NCI-H774 (cell line): ENCODE results near the gene AURKB.
"Not testable (repeated sequence)": the region's sequence is repeated elsewhere in the genome, so short reads cannot be mapped to it uniquely, and the experiment has no call there.

Experiments
- DNase-seq: peaks from one replicate; lab custom pipeline; 2025; lab: John Stamatoyannopoulos, UW

The AURKB gene

DNA sequence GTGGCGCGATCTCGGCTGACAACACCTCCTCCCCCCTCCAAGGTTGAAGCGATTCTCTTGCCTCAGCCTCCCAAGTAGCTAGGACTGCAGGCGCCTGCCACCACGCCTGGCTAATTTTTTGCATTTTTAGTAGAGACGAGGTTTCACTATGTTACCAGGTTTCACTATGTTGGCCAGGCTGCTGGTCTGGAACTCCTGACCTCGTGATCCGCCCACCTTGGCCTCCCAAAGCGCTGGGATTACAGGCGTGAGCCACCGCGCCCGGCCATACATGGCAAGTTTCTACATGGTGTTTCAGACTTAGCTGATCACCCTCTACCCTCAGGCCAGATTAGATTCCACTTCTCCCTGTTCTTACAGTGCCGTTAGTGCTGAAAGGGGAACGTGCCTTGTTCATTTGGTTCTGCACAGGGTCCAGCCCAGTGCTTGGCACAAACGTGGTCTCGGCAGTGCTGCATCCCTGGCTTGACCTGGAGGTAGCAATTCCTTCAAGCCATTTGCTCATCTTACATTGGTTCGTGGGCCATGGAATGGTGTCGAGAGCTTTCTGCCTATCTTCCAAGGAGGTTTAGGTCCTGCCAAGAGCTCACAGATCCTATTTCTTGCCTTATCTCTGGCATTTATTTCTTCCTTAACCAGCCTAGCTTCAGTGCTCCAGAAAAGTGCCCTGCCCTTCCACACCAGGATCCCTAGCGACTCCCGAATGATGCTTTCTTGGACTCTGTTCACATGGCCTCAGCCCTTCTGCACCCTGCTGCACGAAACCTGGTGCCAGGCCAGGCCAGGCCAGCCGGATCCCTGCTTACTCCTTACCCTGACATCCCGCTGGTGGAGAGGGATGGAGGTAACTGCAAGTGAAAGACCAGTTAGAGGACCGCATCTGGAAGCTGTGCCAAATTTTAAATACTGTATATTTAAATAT, 14.8 kb upstream of the AURKB start:
- no peak for DNase-seq

DNA sequence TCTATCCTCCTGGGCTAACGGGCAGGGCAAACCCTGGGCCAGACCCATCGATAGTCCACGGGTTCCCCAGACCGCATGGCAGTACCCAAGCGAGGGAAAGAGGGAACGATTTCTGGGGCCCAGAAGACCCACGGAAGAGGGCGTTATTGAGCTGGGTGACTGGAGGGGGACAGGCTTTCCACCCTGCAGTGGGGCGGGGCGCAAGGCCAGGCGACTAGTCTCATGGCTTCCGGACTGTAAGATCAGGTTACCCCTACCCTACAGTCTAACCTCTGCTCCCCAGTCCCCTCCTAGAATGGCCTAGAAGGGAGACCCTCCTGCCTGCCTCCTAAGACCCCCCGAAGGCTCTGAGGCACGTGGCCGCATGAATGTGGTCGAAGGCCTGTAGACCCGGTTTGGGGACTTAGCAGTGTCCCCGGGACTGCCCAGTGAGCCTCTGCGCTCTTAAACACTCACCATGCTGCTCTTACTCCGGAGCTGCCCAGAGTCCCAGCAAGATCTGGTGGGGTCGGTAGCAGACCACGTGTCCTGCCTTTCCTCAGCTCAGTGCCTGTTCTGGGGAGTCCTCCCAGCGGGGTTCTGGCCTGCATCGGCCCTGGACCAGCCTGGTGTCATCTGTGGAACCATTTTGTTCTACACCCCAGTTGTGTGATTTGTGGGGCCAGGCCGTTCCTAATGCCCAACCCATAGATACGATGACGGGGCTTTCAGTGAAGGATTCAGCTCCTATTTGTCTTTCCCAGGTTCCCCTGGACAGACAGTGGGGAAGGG, 13.2 kb upstream of the AURKB start:
- DNase-seq, result peak; percentile 14

DNA sequence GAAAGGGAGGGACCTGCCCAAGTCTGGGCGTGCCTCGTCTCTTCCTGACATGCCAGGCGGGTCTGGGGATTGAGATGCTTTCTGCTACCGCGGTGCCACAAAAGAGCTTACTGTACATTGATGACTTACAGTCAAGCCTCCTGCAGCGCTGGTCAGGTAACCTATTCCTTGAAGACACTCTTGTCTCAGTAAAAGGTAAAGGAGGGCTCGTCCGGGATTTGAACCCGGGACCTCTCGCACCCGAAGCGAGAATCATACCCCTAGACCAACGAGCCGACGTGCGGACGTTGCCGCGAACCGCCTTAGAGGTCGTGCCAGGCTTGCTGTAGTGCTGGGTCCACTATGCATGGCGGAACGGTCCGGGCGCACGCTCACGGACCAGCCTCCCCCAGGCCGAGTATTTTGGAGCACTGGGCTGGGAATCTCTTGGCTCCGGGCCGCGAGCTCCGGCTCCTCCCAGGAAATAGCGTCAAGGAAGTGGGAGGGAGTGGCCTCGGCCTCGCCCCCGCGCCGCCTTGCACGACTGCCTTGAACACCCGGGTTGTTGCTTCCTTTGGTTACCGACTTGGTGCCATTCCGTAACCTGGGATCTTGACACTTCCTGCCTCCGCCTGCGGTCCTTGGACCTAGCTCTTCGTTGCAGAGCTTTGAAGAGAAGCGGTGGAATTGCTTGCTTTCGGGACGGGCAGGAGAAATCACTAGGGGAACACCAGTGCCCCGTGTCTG, 12.4 kb upstream of the AURKB start:
- peak; percentile 52 for DNase-seq

DNA sequence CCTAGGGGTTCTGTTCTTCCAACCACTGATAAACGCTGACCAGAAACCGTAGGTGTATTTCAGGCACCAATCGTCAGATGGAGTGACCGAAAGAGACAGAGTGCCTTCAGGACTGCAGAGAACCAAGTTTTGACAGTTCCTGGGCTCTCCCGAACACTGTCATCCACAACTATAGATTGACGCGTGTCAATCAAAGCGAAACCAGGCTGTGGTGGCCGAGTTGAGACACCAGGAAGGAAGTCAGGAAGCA, 11.9 kb upstream of the AURKB start:
- no peak for DNase-seq

DNA sequence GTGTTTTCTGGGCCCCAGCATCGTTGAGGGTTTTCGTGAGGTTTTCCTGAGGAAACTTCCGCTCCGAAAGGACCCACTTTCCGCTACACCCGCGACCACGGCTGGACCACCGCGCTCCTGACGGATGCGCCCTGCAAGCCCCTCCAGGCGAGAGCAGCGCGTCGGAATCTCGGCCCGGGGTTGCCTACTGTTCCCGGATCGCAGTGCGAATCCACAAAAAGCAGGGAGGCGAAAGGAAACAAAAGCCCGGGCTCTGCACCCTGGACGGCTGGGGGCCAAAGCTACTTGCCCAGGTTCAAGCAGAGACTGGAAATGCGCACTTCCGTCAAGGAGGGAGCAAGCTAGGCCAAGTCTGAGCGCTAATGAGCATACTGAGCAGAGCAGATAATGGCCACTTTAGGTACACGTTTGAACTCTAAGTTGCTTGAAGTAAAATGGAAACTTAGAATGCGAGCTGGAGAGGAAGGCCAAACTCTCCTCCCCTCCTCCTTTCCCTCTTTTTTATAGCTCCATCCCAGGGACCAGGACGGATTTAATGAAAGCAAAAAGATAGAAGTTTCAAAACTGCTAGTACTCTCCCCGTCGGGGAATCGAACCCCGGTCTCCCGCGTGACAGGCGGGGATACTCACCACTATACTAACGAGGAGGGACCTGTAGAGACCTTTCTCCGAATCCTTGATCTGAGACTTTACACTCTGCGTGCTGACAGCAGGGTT, 11.4 kb upstream of the AURKB start:
- peak; percentile 51 for DNase-seq

DNA sequence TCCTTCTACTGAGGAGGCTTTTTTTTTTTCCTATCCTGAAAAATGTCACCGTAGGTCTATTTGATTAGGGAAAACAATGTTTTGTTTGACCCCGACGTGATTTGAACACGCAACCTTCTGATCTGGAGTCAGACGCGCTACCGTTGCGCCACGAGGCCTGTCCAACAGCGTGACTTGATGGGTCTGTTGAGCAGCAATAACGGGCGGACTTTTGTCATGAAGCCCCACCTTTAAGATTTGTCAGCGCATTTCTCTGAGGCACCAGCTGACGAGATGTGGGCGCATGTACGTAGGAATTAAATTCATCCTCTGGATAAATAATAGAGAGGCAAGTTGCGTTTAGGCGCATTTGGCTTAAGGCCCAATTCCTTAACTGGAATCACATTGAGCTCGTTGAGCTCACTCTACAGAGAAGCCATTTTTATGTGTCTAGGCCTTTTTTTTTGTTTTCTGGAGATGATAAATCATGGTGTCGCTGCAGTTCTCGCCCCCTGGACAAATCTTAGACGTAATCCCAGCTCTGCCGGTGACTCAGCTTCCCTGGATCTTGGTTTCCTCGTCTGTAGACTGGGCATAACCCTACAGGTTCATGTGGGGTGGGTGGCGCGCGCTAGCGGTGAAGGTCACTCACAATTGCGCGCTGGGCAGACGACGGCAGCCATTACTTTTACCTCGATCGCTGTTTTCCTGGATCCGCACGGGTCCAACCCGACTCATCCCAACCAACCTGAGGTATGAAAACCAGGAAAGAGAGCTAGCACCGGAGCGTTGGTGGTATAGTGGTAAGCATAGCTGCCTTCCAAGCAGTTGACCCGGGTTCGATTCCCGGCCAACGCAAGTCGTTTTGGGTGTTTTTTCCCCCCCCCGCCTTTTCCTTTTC, 10.6 kb upstream of the AURKB start:
- peak; percentile 67 for DNase-seq

DNA sequence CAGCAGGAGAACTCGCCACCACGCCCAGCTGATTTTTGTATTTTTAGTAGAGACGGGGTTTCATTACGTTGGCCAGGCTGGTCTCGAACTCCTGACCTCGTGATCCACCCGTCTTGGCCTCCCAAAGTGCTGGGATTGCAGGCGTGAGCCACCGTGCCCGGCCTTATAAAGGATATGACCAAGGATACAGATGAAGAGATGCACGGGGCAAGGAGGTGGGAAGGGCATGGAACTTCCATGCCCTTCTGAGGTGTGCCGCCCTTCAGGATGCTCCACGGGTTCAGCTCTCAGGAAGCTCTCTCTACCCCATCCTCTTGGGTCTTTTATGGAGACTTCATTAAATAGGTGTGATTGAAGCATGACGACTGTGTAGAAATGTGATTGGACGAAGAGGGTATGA, 3.6 kb upstream of the AURKB start:
- not testable (repeated sequence) for DNase-seq

DNA sequence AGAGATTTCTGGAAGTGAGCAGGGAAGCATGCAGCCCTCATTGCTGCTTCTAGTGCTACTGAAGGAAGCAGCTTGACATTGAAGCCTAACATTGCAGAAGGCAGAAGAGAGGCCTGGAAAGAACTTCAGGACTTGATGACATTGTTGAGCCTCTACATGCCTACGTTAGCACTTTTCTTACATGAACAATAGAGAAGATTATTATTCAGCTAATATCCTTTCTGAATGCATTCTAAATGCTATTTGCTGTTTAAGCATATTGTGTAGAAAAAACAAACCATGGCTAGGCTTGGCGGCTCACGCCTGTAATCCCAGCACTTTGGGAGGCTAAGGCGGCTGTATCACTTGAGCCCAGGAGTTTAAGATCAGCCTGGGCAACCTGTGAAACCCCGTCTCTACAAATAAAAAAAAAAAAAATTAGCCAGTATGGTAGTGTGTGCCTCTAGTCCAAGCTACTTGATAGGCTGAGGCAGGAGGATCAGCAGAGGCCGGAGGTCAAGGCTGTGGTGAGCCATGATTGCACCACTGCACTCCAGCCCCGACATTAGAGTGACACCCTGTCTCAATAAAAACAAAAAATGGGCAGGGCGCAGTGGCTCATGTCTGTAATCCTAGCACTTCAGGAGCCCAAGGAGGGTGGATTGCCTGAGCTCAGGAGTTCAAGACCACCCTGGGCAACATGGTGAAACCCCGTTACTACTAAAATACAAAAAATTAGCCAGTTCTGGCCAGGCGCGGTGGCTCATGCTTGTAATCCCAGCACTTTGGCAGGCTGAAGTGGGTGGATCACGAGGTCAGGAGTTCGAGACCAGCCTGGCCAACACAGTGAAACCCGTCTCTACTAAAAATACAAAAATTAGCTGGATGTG, 2.2 kb upstream of the AURKB start:
- no peak for DNase-seq

DNA sequence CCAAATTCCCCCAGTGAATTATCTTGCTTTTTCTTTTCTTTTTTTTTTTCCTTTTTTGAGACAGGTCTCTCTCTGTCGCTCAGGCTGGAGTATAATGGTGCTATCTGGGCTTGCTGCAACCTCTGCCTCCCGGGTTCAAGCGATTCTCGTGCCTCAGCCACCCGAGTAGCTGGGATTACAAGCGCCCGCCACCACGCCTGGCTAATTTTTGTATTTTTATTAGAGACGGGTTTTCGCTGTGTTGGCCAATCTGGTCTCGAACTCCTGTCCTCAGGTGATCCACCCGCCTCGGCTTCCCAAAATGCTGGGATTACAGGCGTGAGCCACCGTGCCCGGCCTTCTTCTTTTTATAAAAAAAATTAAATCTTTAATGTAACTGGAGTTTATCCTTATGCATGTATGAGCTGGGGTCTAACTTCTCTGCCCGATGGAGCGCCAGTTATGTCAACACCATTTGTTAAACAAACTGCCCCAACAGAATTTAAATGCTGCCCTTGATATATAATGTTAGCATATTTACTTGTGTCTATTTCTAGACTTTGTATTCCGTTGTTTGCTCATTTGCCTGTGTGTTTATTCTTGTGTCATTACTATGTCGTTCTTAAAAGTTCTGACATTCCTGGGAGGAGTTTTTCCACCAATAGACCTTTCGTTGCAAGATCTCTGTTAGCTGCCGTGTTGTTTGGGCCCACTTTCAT, 535 bp upstream of the AURKB start:
- DNase-seq, result no peak

DNA sequence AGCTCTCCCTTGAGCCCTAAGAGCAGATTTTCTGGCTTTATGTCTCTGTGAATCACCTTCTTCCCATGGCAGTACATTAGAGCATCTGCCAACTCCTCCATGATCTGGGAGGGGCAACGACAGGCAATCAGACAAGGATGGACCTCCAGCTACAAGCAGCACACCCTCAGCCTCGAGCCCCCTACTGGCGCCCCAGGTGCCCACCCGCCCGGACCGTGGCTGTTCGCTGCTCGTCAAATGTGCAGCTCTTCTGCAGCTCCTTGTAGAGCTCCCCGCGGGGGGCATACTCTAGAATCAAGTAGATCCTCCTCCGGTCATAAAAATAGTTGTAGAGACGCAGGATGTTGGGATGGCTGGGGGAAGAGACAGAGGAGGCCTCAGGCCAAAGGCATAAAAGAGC, 3.8 kb downstream of the AURKB start:
- no peak for DNase-seq

DNA sequence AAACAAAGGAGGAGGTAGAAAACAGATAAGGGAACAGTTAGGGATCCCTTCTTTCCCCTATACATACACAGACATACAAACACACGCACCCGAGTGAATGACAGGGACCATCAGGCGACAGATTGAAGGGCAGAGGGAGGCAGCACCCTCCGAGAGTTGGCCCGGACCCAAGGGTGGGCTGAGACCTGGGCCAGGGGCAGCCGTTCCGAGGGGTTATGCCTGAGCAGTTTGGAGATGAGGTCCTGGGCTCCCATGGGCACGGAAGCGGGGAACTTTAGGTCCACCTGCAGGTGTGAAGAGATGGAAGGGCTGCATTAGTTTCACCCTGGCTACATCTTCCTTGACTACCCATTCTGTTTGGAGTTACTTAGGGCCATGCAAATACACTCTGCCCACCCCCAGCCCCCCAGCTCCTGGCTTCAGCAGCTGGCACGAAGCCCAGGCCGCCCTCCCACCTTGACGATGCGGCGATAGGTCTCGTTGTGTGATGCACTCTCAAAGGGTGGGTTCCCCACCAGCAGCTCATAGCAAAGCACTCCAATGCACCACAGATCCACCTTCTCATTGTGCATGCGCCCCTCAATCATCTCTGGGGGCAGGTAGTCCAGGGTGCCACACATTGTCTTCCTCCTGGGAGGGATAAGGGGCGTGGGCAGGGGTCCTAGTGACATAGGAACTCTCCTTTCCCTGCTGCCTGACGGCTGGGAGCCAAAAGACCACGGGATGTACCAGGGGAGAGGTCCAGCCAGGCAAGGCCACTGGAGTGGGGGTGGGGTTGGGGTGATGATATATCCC, 5.4 kb downstream of the AURKB start:
- no peak for DNase-seq

DNA sequence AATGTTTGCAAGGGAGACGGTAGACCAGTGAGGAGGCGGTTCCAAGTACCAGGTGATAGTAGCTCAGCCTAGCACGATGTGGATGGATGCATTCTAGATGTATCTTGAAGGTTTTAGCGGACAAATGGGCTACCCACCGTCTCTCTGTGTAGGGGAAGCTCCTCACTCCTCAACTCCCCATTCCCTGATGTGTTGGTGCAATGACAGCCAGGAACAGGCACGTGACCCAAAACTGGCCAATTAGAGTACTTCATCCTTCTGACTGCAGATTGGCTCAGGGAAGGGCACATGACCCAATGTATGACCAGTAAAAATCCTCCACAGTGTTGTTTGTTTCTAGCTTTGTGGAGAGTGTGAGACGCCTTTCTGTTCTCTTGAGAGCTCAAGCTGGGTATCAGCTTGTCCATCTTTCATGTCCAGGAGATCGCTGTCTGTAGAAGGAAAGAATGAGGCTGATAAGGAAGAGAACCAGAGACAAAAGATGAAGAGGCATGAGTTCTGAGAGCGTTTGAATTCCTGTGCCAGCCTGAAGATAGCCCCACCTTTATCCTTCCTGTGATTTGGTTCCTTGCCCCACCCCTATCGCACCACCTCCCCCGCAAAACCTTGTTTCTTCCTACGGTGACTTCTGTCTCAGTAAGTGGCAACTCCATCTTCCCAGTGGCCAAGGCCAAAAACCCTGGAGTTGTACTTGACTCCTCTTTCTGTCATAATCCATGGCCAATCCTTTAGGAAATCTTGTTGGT, 18.1 kb downstream of the AURKB start:
- DNase-seq, result peak; percentile 64

DNA sequence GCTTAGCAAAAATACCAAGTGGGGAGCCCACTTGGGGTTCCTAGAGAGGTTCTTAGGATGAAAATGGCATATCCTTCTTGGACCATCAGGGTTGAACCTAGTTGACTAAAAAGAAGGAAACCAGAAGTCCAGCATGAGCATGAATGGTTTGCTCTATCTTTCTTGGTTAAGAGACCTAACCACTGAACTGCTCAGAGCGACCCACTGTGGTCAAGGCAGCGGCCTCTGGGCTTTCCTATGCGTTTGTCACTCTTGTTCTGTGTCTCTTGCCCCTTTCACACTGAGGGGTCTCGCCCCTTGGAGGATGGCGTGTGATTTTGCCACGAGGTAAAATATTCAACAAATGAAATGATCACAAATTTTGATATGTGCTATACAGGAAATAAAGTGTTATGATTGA, 19.9 kb downstream of the AURKB start:
- DNase-seq, result no peak

DNA sequence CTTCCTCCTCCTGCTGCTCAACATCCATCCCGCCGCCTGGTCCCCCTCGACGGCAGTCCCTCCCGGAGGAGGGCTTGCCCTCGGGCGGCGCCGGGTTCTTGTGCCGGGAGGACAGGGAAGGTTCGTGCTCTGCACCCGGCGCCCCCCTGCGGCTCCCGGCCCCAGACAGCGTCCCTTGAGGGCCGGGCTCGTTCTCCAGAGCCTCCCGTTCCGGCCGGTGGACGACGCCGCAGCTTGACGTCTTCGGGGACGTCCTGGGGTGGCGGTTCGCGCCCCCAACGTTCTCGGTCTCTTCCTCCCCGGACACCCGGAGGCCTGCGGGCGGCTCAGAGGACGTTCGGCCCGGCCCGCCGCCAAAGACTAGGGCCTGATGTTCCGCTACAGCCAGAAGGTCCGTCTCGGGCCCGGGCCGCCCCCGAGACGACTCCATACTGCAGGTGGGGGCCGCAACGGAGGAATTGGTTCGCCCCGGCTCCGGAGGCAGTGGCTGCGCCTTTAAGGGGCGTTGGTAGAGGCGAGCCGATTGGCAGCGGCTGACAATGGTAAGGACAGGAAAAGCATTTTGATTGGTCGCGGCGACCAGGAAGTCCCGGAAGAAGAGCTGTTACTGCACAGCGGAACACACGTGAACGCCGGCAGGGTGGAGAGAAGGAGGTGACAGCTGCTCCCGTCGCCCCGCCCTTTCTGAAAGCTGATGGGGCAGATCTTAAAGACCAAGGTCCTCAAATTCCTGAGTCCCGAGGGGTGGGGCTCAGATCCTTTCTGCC, 20.5 kb downstream of the AURKB start, which contains the start of gene BORCS6:
BORCS6 (minus strand) TSS at position 470 of the 767 bp plus-strand sequence; CDS start at position 430, 40 bp downstream.
- peak; percentile 82 for DNase-seq

DNA sequence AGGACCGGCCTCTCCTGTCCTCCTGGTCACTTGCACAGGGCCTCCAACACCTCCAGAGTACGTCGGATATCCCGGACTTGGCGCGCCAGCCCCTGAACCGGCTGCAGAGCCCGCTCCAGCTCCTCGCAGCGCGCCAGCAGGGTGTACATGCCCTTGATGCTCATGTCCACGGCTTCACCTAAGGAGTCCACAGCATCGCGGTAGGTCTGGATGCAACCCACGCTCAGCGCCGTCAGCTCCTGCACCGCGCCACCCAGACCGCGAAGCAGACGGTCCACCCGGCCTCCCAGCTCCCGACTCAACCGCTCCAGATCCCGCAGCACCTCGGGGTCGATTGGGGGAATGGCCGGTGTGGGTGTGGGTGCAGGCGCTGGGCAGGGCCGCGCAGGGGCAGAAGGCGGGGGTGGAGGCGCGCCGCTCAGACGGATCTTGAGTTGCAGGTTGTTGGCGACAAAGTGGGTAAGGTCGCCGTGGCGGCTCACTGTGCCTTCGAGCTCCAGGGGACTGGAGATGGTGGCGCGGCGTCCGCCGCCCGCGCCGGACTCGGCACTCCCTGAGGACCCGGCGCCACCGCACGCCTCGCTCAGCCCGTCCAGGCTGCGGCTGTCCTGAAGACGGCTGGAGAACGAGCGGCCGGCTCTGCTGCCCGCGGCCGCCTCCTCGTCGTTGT, 21.2 kb downstream of the AURKB start:
- no peak for DNase-seq

DNA sequence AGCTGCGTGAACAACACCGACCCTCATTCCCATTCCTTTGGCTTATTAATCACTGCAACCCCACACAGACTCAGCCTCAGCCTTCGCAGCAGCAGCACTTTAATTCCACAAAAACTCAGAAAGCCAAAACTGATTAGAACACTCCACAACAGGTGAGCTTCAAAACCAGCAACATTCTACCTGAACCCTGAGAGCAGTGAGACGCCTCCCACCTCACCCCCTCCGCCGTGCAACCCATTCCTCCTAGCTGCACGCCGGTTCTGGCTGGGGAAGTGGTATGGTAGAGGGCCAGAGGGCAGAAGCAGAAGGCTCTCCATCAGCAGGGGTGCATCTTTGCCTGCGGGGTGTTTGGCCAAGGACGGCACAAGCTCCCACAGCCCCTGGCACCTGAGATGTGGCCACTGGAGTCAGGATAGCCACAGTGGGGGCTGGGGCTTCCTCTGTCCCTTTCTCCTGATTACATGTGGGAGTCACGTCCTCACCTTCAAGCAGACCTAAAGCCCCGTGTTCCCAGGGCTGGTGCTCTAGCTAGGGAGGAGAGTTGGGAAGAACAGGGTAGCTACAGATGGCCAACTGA, 22.0 kb downstream of the AURKB start:
- no peak for DNase-seq
